PC-3 (cell line): Measurements from ENCODE around the gene EPN2. TPM values are rescaled to one million over a fixed set of nuclear protein-coding genes. Genes with fewer than 3 reads are reported as not detected.

Source experiments
- ATAC-seq: fragments of 200-7000 bp; cut with Tn5 transposase; 2 replicates; pipeline ENCODE4 v1.9.1; 2020; ENCODE audit warnings: mild to moderate bottlenecking, moderate library complexity
- BruUV-seq: library from RNA; stranded (reverse); fragments of 400-500 nt; replicated peaks from 2 replicates; lab custom pipeline; 2021; lab: Mats Ljungman, UMichigan
- CTCF ChIA-PET: fragments of 300-600 bp; sonication (Branson Sonifier 250); formaldehyde crosslinking; loops from one replicate; lab custom pipeline; 2022; ENCODE audit warnings: antibody characterized with exemption; lab: Charles Lee
- POLR2A ChIA-PET: fragments of 300-600 bp; sonication (Branson Sonifier 250); formaldehyde crosslinking; loops from one replicate; lab custom pipeline; 2022; ENCODE audit warnings: antibody characterized with exemption; ENCODE audit not compliant: unreplicated experiment; lab: Charles Lee
- DNase-seq: peaks from one replicate; pipeline ENCODE4 v3.0.0-alpha.2; 2015
- H2AFZ ChIP-seq: fragments of 300-600 bp; sonication (generic); 2 replicates; pipeline ENCODE4 v1.6.0; 2016; ENCODE audit warnings: antibody characterized with exemption, low read length
- H3F3A ChIP-seq: fragments of 300-600 bp; sonication (generic); one replicate; pipeline ENCODE4 v1.6.0; 2017; ENCODE audit warnings: antibody characterized with exemption, low read length, control low read depth, mild to moderate bottlenecking; ENCODE audit not compliant: unreplicated experiment
- H3K27ac ChIP-seq: fragments of 300-600 bp; sonication (generic); 2 replicates; pipeline ENCODE4 v1.5.1; 2016; ENCODE audit warnings: mild to moderate bottlenecking, low read length
- H3K27me3 ChIP-seq: fragments of 300-600 bp; sonication (generic); 2 replicates; pipeline ENCODE4 v1.6.1; 2016; ENCODE audit warnings: low read length, mixed read lengths
- H3K36me3 ChIP-seq: fragments of 300-600 bp; sonication (generic); 2 replicates; pipeline ENCODE4 v1.6.1; 2016; ENCODE audit warnings: low read depth, mixed run types, low read length, mixed read lengths
- H3K4me1 ChIP-seq: fragments of 300-600 bp; sonication (generic); 2 replicates; pipeline ENCODE4 v1.5.1; 2016; ENCODE audit warnings: low read length; ENCODE audit not compliant: insufficient read depth
- H3K4me2 ChIP-seq: fragments of 300-600 bp; sonication (generic); 2 replicates; pipeline ENCODE4 v1.6.0; 2016; ENCODE audit warnings: low read length
- H3K4me3 ChIP-seq: fragments of 300-600 bp; sonication (generic); 2 replicates; pipeline ENCODE4 v1.5.1; 2016; ENCODE audit warnings: mild to moderate bottlenecking, low read length, mixed read lengths
- H3K79me2 ChIP-seq: fragments of 300-600 bp; sonication (generic); 2 replicates; pipeline ENCODE4 v1.6.1; 2017; ENCODE audit warnings: low read length, mixed read lengths
- H3K9ac ChIP-seq: fragments of 300-600 bp; sonication (generic); 2 replicates; pipeline ENCODE4 v1.6.0; 2016; ENCODE audit warnings: mild to moderate bottlenecking, low read length
- H3K9me2 ChIP-seq: fragments of 300-600 bp; sonication (generic); replicated peaks from 2 replicates; pipeline ENCODE4 v1.6.1; 2016; ENCODE audit warnings: mixed run types, low read length, mixed read lengths
- H3K9me3 ChIP-seq: fragments of 300-600 bp; sonication (generic); 2 replicates; pipeline ENCODE4 v1.6.1; 2016; ENCODE audit warnings: low read length, mixed read lengths
- H4K20me1 ChIP-seq: fragments of 300-600 bp; sonication (generic); 2 replicates; pipeline ENCODE4 v1.6.1; 2016; ENCODE audit warnings: low read length, mixed read lengths
- CTCF ChIP-seq: fragments of 300-600 bp; sonication (generic); conservative IDR thresholded peaks from 2 replicates; pipeline ENCODE4 v1.5.1; 2017; ENCODE audit warnings: antibody characterized with exemption, low read depth, mild to moderate bottlenecking, low read length
- EZH2 ChIP-seq: fragments of 300-600 bp; sonication (generic); IDR thresholded peaks from one replicate; pipeline ENCODE4 v1.6.1; 2017; ENCODE audit warnings: antibody characterized with exemption, mild to moderate bottlenecking, low read length; ENCODE audit not compliant: unreplicated experiment
- EZH2phosphoT487 ChIP-seq: fragments of 300-600 bp; sonication (generic); IDR thresholded peaks from 2 replicates; pipeline ENCODE4 v1.6.1; 2018; ENCODE audit warnings: mild to moderate bottlenecking, antibody characterized with exemption, low read length, borderline replicate concordance
- intact Hi-C: fragments of 100-400 bp; cut with micrococcal nuclease; formaldehyde crosslinking; loops from 2 replicates; pipeline ENCODE4 v1.9.0; 2023
- total RNA-seq: library from RNA; depleted of rRNA; stranded (reverse); fragments of >200 nt; gene quantifications from 2 replicates; pipeline ENCODE4 v1.2.3, GENCODE V29; 2014

EPN2 gene
- total RNA-seq, 1 experiment from 2014 or later: 46.4 TPM

GRCh38 chr17:19292377-19292711 lies 55.2 kb downstream of the EPN2 start:
- Histone ChIP-seq H3K27ac (no peak overlapping the region), H3K27me3 (no peaks in the 10 kb centered on the region), H2AFZ (no peak overlapping the region), H3K9ac (no peak overlapping the region), H3K79me2 (peaks cover 11% of the 10 kb centered on the region; the same call in 1 of the 2 replicates), H3K9me2 (no peaks in the 10 kb centered on the region), H3K4me2 (no peak overlapping the region), H3F3A (no peaks in the 10 kb centered on the region), H4K20me1 (0 out of 2 replicates have a peak, but pooled peaks cover 6% of the 10 kb centered on the region), H3K4me3 (no peak overlapping the region), H3K36me3 (no peaks in the 10 kb centered on the region; the same call in 1 of the 2 replicates), H3K9me3 (no peaks in the 10 kb centered on the region), H3K4me1 (no peaks in the 10 kb centered on the region)
- DNase-seq: no peak
- POLR2A ChIA-PET: no interaction called here
- CTCF ChIA-PET: no interaction called here
- intact Hi-C loops: no loop called here
- ATAC-seq: no peak
- no TSS peak for BruUV-seq
- TF ChIP-seq EZH2phosphoT487: no peak
- TF ChIP-seq EZH2: no peak
- TF ChIP-seq CTCF: no peak

- CTCF ChIA-PET: no interaction called here
- no peak overlapping the region for H3K4me2 ChIP-seq
- no peak overlapping the region for H3K4me3 ChIP-seq
- no peaks in the 10 kb centered on the region for H3K4me1 ChIP-seq
- no peaks in the 10 kb centered on the region for H3K27me3 ChIP-seq
- TF ChIP-seq EZH2phosphoT487 (no peak), EZH2 (no peak), CTCF (no peak)
- no peak overlapping the region for H3K27ac ChIP-seq
- H3K9me2 ChIP-seq: no peaks in the 10 kb centered on the region
- H2AFZ ChIP-seq: no peak overlapping the region
- H3K79me2 ChIP-seq: 0 out of 2 replicates have a peak, but pooled peaks cover 7% of the 10 kb centered on the region
- DNase-seq (no peak), ATAC-seq (no peak)
- 0 out of 2 replicates have a peak, but pooled peaks cover 6% of the 10 kb centered on the region for H4K20me1 ChIP-seq
- H3K36me3 ChIP-seq: no peaks in the 10 kb centered on the region
- POLR2A ChIA-PET: no interaction called here
- intact Hi-C loops: no loop called here
- no peak overlapping the region for H3K9ac ChIP-seq
- BruUV-seq: no TSS peak
- H3F3A ChIP-seq: no peaks in the 10 kb centered on the region
- no peaks in the 10 kb centered on the region for H3K9me3 ChIP-seq
Measured at GRCh38 chr17:19294443-19294842, 57.3 kb downstream of the EPN2 start.

- Histone ChIP-seq H3K79me2 (0 out of 2 replicates have a peak, but pooled peaks cover 7% of the 10 kb centered on the region), H3K27ac (no peak overlapping the region), H3K4me2 (no peak overlapping the region), H2AFZ (no peak overlapping the region), H3K9ac (no peak overlapping the region), H3K36me3 (no peaks in the 10 kb centered on the region), H3F3A (no peaks in the 10 kb centered on the region), H3K27me3 (no peaks in the 10 kb centered on the region), H3K4me1 (no peaks in the 10 kb centered on the region), H3K9me3 (no peaks in the 10 kb centered on the region), H3K4me3 (no peak overlapping the region), H3K9me2 (no peaks in the 10 kb centered on the region), H4K20me1 (0 out of 2 replicates have a peak, but pooled peaks cover 6% of the 10 kb centered on the region)
- ChIA-PET POLR2A (no interaction called here), CTCF (no interaction called here)
- ATAC-seq: no peak
- no TSS peak for BruUV-seq
- no peak for DNase-seq
- TF ChIP-seq EZH2phosphoT487 (no peak), CTCF (no peak), EZH2 (no peak)
- intact Hi-C loops: no loop called here
Measured at GRCh38 chr17:19295473-19296135, 58.4 kb downstream of the EPN2 start.
